IMR-90 (cell line): ENCODE measurements around the gene TEX14. TPM values are rescaled to one million over a fixed set of nuclear protein-coding genes. Genes with fewer than 3 reads are reported as not detected.

Experiments
- ATAC-seq: fragments of 200-7000 bp; cut with Tn5 transposase; 2 replicates; pipeline ENCODE4 v1.9.1; 2020; ENCODE audit warnings: low read depth, mild to moderate bottlenecking, moderate library complexity
- BruUV-seq: library from RNA; stranded (reverse); fragments of 400-500 nt; replicated peaks from 2 replicates; lab custom pipeline; 2021; lab: Mats Ljungman, UMichigan
- CTCF ChIA-PET: fragments of 300-600 bp; formaldehyde crosslinking; extraction: SDS; loops from one replicate; lab custom pipeline; 2021; ENCODE audit warnings: antibody characterized with exemption; lab: Yijun Ruan, JAX
- POLR2A ChIA-PET: fragments of 300-600 bp; sonication (Branson Sonifier 250); formaldehyde crosslinking; loops from one replicate; lab custom pipeline; 2022; ENCODE audit warnings: antibody characterized with exemption; ENCODE audit not compliant: unreplicated experiment; lab: Charles Lee
- DNase-seq: peaks from one replicate; pipeline ENCODE4 v3.0.0; 2013
- H2AFZ ChIP-seq: replicated peaks from 2 replicates; pipeline ENCODE3; 2013; ENCODE audit warnings: low read length, mild to moderate bottlenecking; ENCODE audit not compliant: poor library complexity
- H2AK5ac ChIP-seq: 2 replicates; pipeline ENCODE4 v1.6.1; 2013; ENCODE audit warnings: low read depth, low read length, inconsistent platforms
- H2AK9ac ChIP-seq: replicated peaks from 2 replicates; pipeline ENCODE3; 2013; ENCODE audit warnings: mild to moderate bottlenecking, low read depth, low read length, moderate library complexity; ENCODE audit not compliant: poor library complexity
- H2BK120ac ChIP-seq: 2 replicates; pipeline ENCODE4 v1.6.1; 2013; ENCODE audit warnings: low read depth, low read length, inconsistent platforms
- H2BK15ac ChIP-seq: 3 replicates; pipeline ENCODE4 v1.6.1; 2013; ENCODE audit warnings: low read depth, low read length, inconsistent platforms
- H2BK20ac ChIP-seq: 2 replicates; pipeline ENCODE4 v1.6.1; 2013; ENCODE audit warnings: low read depth, mild to moderate bottlenecking, inconsistent platforms, low read length, moderate library complexity
- H2BK5ac ChIP-seq: 2 replicates; pipeline ENCODE4 v1.6.1; 2013; ENCODE audit warnings: mild to moderate bottlenecking, low read depth, low read length, inconsistent platforms; ENCODE audit not compliant: poor library complexity, severe bottlenecking
- H3K14ac ChIP-seq: replicated peaks from 2 replicates; pipeline ENCODE4 v1.6.1; 2013; ENCODE audit warnings: low read depth, low read length, inconsistent platforms
- H3K18ac ChIP-seq: 2 replicates; pipeline ENCODE4 v1.6.1; 2013; ENCODE audit warnings: low read depth, low read length, control low read depth
- H3K23ac ChIP-seq: 2 replicates; pipeline ENCODE4 v1.6.1; 2013; ENCODE audit warnings: low read depth, low read length, inconsistent platforms
- H3K27ac ChIP-seq: 2 replicates; pipeline ENCODE4 v1.5.1; 2013; ENCODE audit warnings: mild to moderate bottlenecking, control low read depth, low read length; ENCODE audit not compliant: insufficient read depth
- H3K27me3 ChIP-seq: 2 replicates; pipeline ENCODE4 v1.6.1; 2013; ENCODE audit warnings: low read length; ENCODE audit not compliant: control insufficient read depth, insufficient read depth
- H3K36me3 ChIP-seq: 2 replicates; pipeline ENCODE4 v1.6.1; 2013; ENCODE audit warnings: low read length, mixed read lengths; ENCODE audit not compliant: control insufficient read depth, insufficient read depth
- H3K4ac ChIP-seq: 2 replicates; pipeline ENCODE4 v1.6.1; 2013; ENCODE audit warnings: low read depth, low read length, inconsistent platforms
- H3K4me1 ChIP-seq: 2 replicates; pipeline ENCODE4 v1.6.1; 2013; ENCODE audit warnings: low read length, mixed read lengths; ENCODE audit not compliant: control insufficient read depth, insufficient read depth
- H3K4me2 ChIP-seq: 2 replicates; pipeline ENCODE4 v1.6.1; 2013; ENCODE audit warnings: low read depth, mild to moderate bottlenecking, control low read depth, low read length, moderate library complexity
- H3K4me3 ChIP-seq: 2 replicates; pipeline ENCODE4 v1.5.1; 2013; ENCODE audit warnings: low read depth, mild to moderate bottlenecking, control low read depth, low read length, moderate library complexity; ENCODE audit not compliant: insufficient read depth
- H3K56ac ChIP-seq: 2 replicates; pipeline ENCODE4 v1.6.1; 2013; ENCODE audit warnings: low read length, inconsistent platforms; ENCODE audit not compliant: insufficient read depth; ENCODE audit errors: extremely low read depth
- H3K79me1 ChIP-seq, 2 experiments: 2 replicates each; pipeline ENCODE4 v1.6.1; 2013; ENCODE audit warnings: low read length in 2 of 2, inconsistent platforms in 1 of 2, low read depth in 1 of 2
- H3K9ac ChIP-seq: 2 replicates; pipeline ENCODE4 v1.6.1; 2013; ENCODE audit warnings: low read depth, low read length, control low read depth
- H3K9me1 ChIP-seq: 2 replicates; pipeline ENCODE4 v1.6.1; 2013; ENCODE audit warnings: low read length, inconsistent platforms; ENCODE audit not compliant: insufficient read depth
- H3K9me3 ChIP-seq: 2 replicates; pipeline ENCODE4 v1.6.1; 2013; ENCODE audit warnings: low read length; ENCODE audit not compliant: control insufficient read depth, insufficient read depth
- H4K20me1 ChIP-seq: 2 replicates; pipeline ENCODE4 v1.6.1; 2013; ENCODE audit warnings: low read length, inconsistent platforms; ENCODE audit not compliant: insufficient read depth
- H4K5ac ChIP-seq: 2 replicates; pipeline ENCODE4 v1.6.1; 2013; ENCODE audit warnings: mild to moderate bottlenecking, low read depth, low read length, control low read depth
- H4K8ac ChIP-seq, 2 experiments: 2 replicates each; pipeline ENCODE4 v1.6.1; 2013; ENCODE audit warnings: low read depth in 2 of 2, low read length in 2 of 2, control low read depth in 1 of 2, inconsistent platforms in 1 of 2
- H4K91ac ChIP-seq: 2 replicates; pipeline ENCODE4 v1.6.1; 2013; ENCODE audit warnings: low read depth, low read length, inconsistent platforms; ENCODE audit not compliant: insufficient read depth
- BHLHE40 ChIP-seq: fragments of 150-350 bp; IDR thresholded peaks from 2 replicates; pipeline ENCODE4 v1.6.1; 2016; ENCODE audit warnings: mild to moderate bottlenecking, low read depth, low read length
- WGBS, 2 experiments: methylation state at CpG; one replicate each; pipeline versions ENCODE4 v1.1.5 to v1.1.7; 2013; ENCODE audit warnings: missing lambda C conversion rate in 2 of 2; ENCODE audit not compliant: insufficient read length in 1 of 2; ENCODE audit errors: extremely low coverage in 2 of 2; 5-methylcytosine and 5-hydroxymethylcytosine counted together
- dilution Hi-C: fragments of 300-500 bp; cut with HindIII; formaldehyde crosslinking; loops from one replicate; pipeline ENCODE4 v1.14.3; 2018; ENCODE audit warnings: low sequenced_read_pairs; ENCODE audit not compliant: unreplicated experiment
- in situ Hi-C: fragments of 300-500 bp; cut with MboI; formaldehyde crosslinking; loops from 3 replicates; pipeline ENCODE4 v1.14.3; 2019; ENCODE audit warnings: low sequenced_read_pairs, inconsistent platforms, mixed read lengths
- intact Hi-C: fragments of 100-400 bp; cut with micrococcal nuclease; formaldehyde crosslinking; loops from 2 replicates; pipeline ENCODE4 v1.10.0; 2022
- polyA plus RNA-seq, 3 experiments: library from polyadenylated mRNA; depleted of rRNA; stranded (reverse); fragments of >200 nt; gene quantifications; 2 replicates each; pipeline ENCODE4 v1.2.3, GENCODE V29; 2012; ENCODE audit warnings: low replicate concordance in 1 of 3
- total RNA-seq: library from RNA; depleted of rRNA; stranded (reverse); fragments of >200 nt; gene quantifications from 2 replicates; pipeline ENCODE4 v1.2.3, GENCODE V29; 2012

The TEX14 gene
- total and polyA plus RNA-seq, 2 of the 4 experiments (the other 2 are of a cell fraction), result not detected

GRCh38 chr17:58534331-58534730 lies 157.5 kb downstream of the TEX14 start:
- no peak for TF ChIP-seq BHLHE40

More at GRCh38 chr17:58534331-58534730, 157.5 kb downstream of the TEX14 start:
- no peak overlapping the region for H4K5ac ChIP-seq
- no peak overlapping the region for H2BK120ac ChIP-seq
- H3K79me1 ChIP-seq, result no peaks in the 10 kb centered on the region
- H4K91ac ChIP-seq, result no peak overlapping the region
- intact Hi-C loops (no loop called here), in situ Hi-C loops (no loop called here), dilution Hi-C loops (no loop called here)
- no peaks in the 10 kb centered on the region for H4K20me1 ChIP-seq
- H3K4me2 ChIP-seq, result no peak overlapping the region
- H3K9me1 ChIP-seq, result peaks cover 6% of the 10 kb centered on the region; the same call in 1 of the 2 replicates
- no peak overlapping the region for H3K14ac ChIP-seq
- no peak overlapping the region for H3K4me3 ChIP-seq
- H4K8ac ChIP-seq, result no peak overlapping the region
- H3K56ac ChIP-seq, result no peak overlapping the region
- DNase-seq (no peak), ATAC-seq (no peak)
- no CpG with 5 or more reads among the region's 3 CpGs for WGBS, 2 experiments
- no peak overlapping the region for H3K18ac ChIP-seq
- peaks cover 18% of the 10 kb centered on the region for H3K27me3 ChIP-seq
- no peak overlapping the region for H2BK5ac ChIP-seq
- no peaks in the 10 kb centered on the region for H3K9me3 ChIP-seq
- no peak overlapping the region for H2BK20ac ChIP-seq
- no peak overlapping the region for H3K9ac ChIP-seq
- H2AK9ac ChIP-seq, result no peak overlapping the region
- no peak overlapping the region for H3K23ac ChIP-seq
- H2BK15ac ChIP-seq, result no peak overlapping the region
- H2AFZ ChIP-seq, result no peak overlapping the region
- BruUV-seq, result no TSS peak
- H3K27ac ChIP-seq, result no peak overlapping the region
- CTCF ChIA-PET, result no interaction called here
- H3K36me3 ChIP-seq, result no peaks in the 10 kb centered on the region
- no peak overlapping the region for H3K4ac ChIP-seq
- H2AK5ac ChIP-seq, result no peak overlapping the region
- POLR2A ChIA-PET, result no interaction called here
- H3K4me1 ChIP-seq, result peaks cover 5% of the 10 kb centered on the region; the same call in 1 of the 2 replicates
